Panc1 (cell line): ENCODE results near the gene TMIGD1. TPM values are rescaled to one million over a fixed set of nuclear protein-coding genes. Genes with fewer than 3 reads are reported as not detected.

Experiments used
- ATAC-seq: fragments of 200-7000 bp; cut with Tn5 transposase; 2 replicates; pipeline ENCODE4 v1.9.1; 2020; ENCODE audit warnings: mild to moderate bottlenecking, moderate library complexity
- BruUV-seq: library from RNA; stranded (reverse); fragments of 400-500 nt; replicated peaks from 2 replicates; lab custom pipeline; 2021; lab: Mats Ljungman, UMichigan
- CTCF ChIA-PET: fragments of 300-600 bp; sonication (Branson Sonifier 250); formaldehyde crosslinking; loops from one replicate; lab custom pipeline; 2022; ENCODE audit warnings: antibody characterized with exemption; lab: Charles Lee
- POLR2A ChIA-PET: fragments of 300-600 bp; sonication (Branson Sonifier 250); formaldehyde crosslinking; loops from one replicate; lab custom pipeline; 2022; ENCODE audit warnings: antibody characterized with exemption; lab: Charles Lee
- DNase-seq: peaks from one replicate; pipeline ENCODE4 v3.0.0-alpha.2; 2010; ENCODE audit warnings: low read depth, low spot score
- H3K27ac ChIP-seq: 2 replicates; pipeline ENCODE4 v1.5.1; 2011; ENCODE audit warnings: mild to moderate bottlenecking, low read length, inconsistent platforms
- H3K27me3 ChIP-seq: fragments of 200-500 bp; sonication (Bioruptor generic); 2 replicates; pipeline ENCODE4 v1.6.0; 2014; ENCODE audit warnings: low read length, inconsistent platforms; ENCODE audit not compliant: control insufficient read depth, insufficient read depth
- H3K36me3 ChIP-seq: fragments of 200-500 bp; sonication (Bioruptor generic); 2 replicates; pipeline ENCODE4 v1.5.1; 2014; ENCODE audit warnings: inconsistent platforms, mild to moderate bottlenecking, low read length, moderate library complexity; ENCODE audit not compliant: control insufficient read depth, insufficient read depth
- H3K4me1 ChIP-seq: 2 replicates; pipeline ENCODE4 v1.5.1; 2011; ENCODE audit warnings: inconsistent platforms, mild to moderate bottlenecking, low read length, moderate library complexity; ENCODE audit not compliant: control insufficient read depth, insufficient read depth
- H3K4me3 ChIP-seq, 2 experiments: 2 replicates each; pipeline ENCODE4 v1.5.1; 2011 to 2012; ENCODE audit warnings: low read depth in 2 of 2, low read length in 2 of 2, mild to moderate bottlenecking in 2 of 2, inconsistent platforms in 1 of 2, moderate library complexity in 1 of 2
- H3K9me3 ChIP-seq: fragments of 200-500 bp; sonication (Bioruptor generic); 2 replicates; pipeline ENCODE4 v1.5.1; 2014; ENCODE audit warnings: low read depth, mild to moderate bottlenecking, inconsistent platforms, low read length, moderate library complexity; ENCODE audit not compliant: control insufficient read depth, insufficient read depth
- CTCF ChIP-seq: fragments of 450-650 bp; IDR thresholded peaks from 2 replicates; pipeline ENCODE4 v1.5.1; 2017; ENCODE audit warnings: mild to moderate bottlenecking
- POLR2AphosphoS5 ChIP-seq: IDR thresholded peaks from 2 replicates; pipeline ENCODE4 v1.6.1; 2012; ENCODE audit warnings: mild to moderate bottlenecking, low read depth, low read length, moderate library complexity
- REST ChIP-seq, 2 experiments: IDR thresholded peaks; 2 replicates each; pipeline ENCODE4 v1.6.1; 2011 to 2012; ENCODE audit warnings: low read depth in 2 of 2, control low read depth in 1 of 2, low read length in 1 of 2, mild to moderate bottlenecking in 1 of 2, moderate library complexity in 1 of 2; ENCODE audit not compliant: insufficient read depth in 1 of 2
- SIN3A ChIP-seq: IDR thresholded peaks from 2 replicates; pipeline ENCODE4 v1.6.1; 2012; ENCODE audit warnings: low read depth, mild to moderate bottlenecking, low read length, moderate library complexity, borderline replicate concordance; ENCODE audit not compliant: insufficient read depth
- TCF7L2 ChIP-seq: IDR thresholded peaks from 2 replicates; pipeline ENCODE4 v1.6.1; 2011; ENCODE audit warnings: mild to moderate bottlenecking, low read depth, low read length, inconsistent platforms
- in situ Hi-C: cut with HindIII; loops from 2 replicates; pipeline ENCODE4 v1.10.0; 2016; ENCODE audit warnings: low sequenced_read_pairs, low pct_unique_long_range_greater_than_20kb
- intact Hi-C: fragments of 100-400 bp; cut with micrococcal nuclease; formaldehyde crosslinking; loops from one replicate; pipeline ENCODE4 v1.10.0; 2022; ENCODE audit not compliant: unreplicated experiment
- total RNA-seq: library from RNA; stranded (reverse); gene quantifications from one replicate; pipeline ENCODE4 v1.2.1, GENCODE V29; 2021; ENCODE audit not compliant: unreplicated experiment

TMIGD1 gene
- total RNA-seq, 1 experiment from 2014 or later: not detected

GRCh38 chr17:30345089-30345433, 11.2 kb upstream of the TMIGD1 start:
- TF ChIP-seq POLR2AphosphoS5 (no peak), REST (IDR thresholded peaks at IDR 0.05; ENCODE audit: insufficient read depth in 1 of 2, low read depth in 2 of 2, low read length in 1 of 2) (no peak), TCF7L2 (no peak), CTCF (no peak), SIN3A (no peak)
- H3K27me3 ChIP-seq: no peaks in the 10 kb centered on the region
- POLR2A ChIA-PET: interaction anchor here (0.7 kb wide), 1 partner anchor 505 kb away, joined by 4 read pairs; no protein-coding TSS in a partner anchor
- BruUV-seq: no TSS peak
- CTCF ChIA-PET: interaction anchor here (1.1 to 1.2 kb wide), 2 partner anchors 109 to 728 kb away, joined by 3 to 5 read pairs; no protein-coding TSS in a partner anchor
- H3K4me3 ChIP-seq: no peak overlapping the region
- no peak for DNase-seq
- no peaks in the 10 kb centered on the region for H3K36me3 ChIP-seq
- ATAC-seq: no peak
- no peaks in the 10 kb centered on the region for H3K9me3 ChIP-seq
- intact Hi-C loops: no loop called here
- H3K27ac ChIP-seq: peak overlapping the region; percentile 67
- in situ Hi-C loops: no loop called here
- H3K4me1 ChIP-seq: peaks cover 20% of the 10 kb centered on the region

- Histone ChIP-seq H3K4me3 (peak overlapping the region in 1 of 2 experiments; percentile 3; a peak in 1 of 4 replicates), H3K36me3 (no peaks in the 10 kb centered on the region), H3K27ac (peak overlapping the region; percentile 67), H3K4me1 (peaks cover 20% of the 10 kb centered on the region), H3K27me3 (no peaks in the 10 kb centered on the region), H3K9me3 (no peaks in the 10 kb centered on the region)
- CTCF ChIA-PET: interaction anchor here (0.6 to 1.2 kb wide), 3 partner anchors 108 to 728 kb away, joined by 3 to 5 read pairs (median 5); no protein-coding TSS in a partner anchor
- BruUV-seq: no TSS peak
- DNase-seq: no peak
- peak; percentile 30; the same call in 1 of the 2 replicates for ATAC-seq
- in situ Hi-C loops (no loop called here), intact Hi-C loops (no loop called here)
- no peak for TF ChIP-seq TCF7L2
- TF ChIP-seq CTCF: no peak
- no peak for TF ChIP-seq SIN3A
- TF ChIP-seq POLR2AphosphoS5: no peak
- POLR2A ChIA-PET: interaction anchor here (0.7 kb wide), 1 partner anchor 506 kb away, joined by 4 read pairs; no protein-coding TSS in a partner anchor
These were observed 10.6 kb upstream of the TMIGD1 start for GRCh38 chr17:30344283-30345088.
